Kidney (tissue), 14 donors: Measurements from ENCODE around the gene CRNN. TPM values are rescaled to one million over a fixed set of nuclear protein-coding genes. Genes with fewer than 3 reads are reported as not detected.

Experiments used
- DNase-seq, 5 donors: peaks; one replicate each; pipeline ENCODE4 v3.0.0-alpha.2; 2013 to 2020
- FAIRE-seq: peaks from 2 replicates; lab custom pipeline; 2012; peaks lifted over from hg19 to GRCh38; lab: Jason Lieb, UNC
- H3K27ac ChIP-seq, 2 donors: one replicate each; pipeline ENCODE4 v1.7.0; 2013; ENCODE audit warnings: low read depth in 2 of 2, low read length in 2 of 2, inconsistent platforms in 1 of 2
- H3K27me3 ChIP-seq: one replicate; pipeline ENCODE4 v1.7.1; 2013; ENCODE audit warnings: low read length, inconsistent platforms; ENCODE audit not compliant: control insufficient read depth, insufficient read depth
- H3K36me3 ChIP-seq, 3 donors: one replicate each; pipeline versions ENCODE4 v1.7.0 to v1.7.1; 2013; ENCODE audit warnings: low read length in 3 of 3, control low read depth in 1 of 3, inconsistent platforms in 1 of 3; ENCODE audit not compliant: insufficient read depth in 3 of 3, control insufficient read depth in 2 of 3
- H3K4me1 ChIP-seq, 3 donors: one replicate each; pipeline versions ENCODE4 v1.7.0 to v1.7.1; 2013; ENCODE audit warnings: low read length in 3 of 3, inconsistent platforms in 1 of 3, low read depth in 1 of 3; ENCODE audit not compliant: control insufficient read depth in 2 of 3, insufficient read depth in 2 of 3
- H3K4me3 ChIP-seq, 3 donors: one replicate each; pipeline versions ENCODE4 v1.7.0 to v1.8.1; 2013; ENCODE audit warnings: low read length in 3 of 3, control low read depth in 1 of 3, inconsistent platforms in 1 of 3
- H3K9ac ChIP-seq, 3 donors: one replicate each; pipeline versions ENCODE4 v1.7.0 to v1.7.1; 2013; ENCODE audit warnings: low read length in 3 of 3, control low read depth in 1 of 3, inconsistent platforms in 1 of 3
- H3K9me3 ChIP-seq, 3 donors: one replicate each; pipeline versions ENCODE4 v1.7.0 to v1.7.1; 2013; ENCODE audit warnings: low read length in 3 of 3, control low read depth in 1 of 3, inconsistent platforms in 1 of 3; ENCODE audit not compliant: control insufficient read depth in 2 of 3, insufficient read depth in 1 of 3
- intact Hi-C: fragments of 100-400 bp; cut with DNase I; formaldehyde crosslinking; loops from one replicate; pipeline ENCODE4 v1.11.1; 2022
- polyA plus RNA-seq: library from polyadenylated mRNA; stranded (reverse); fragments of 350-450 nt; fragmentation: Illumina TruSeq; extraction: RNeasy Lipid Tissue Mini Kit (QIAGEN cat#74804); gene quantifications from one replicate; pipeline ENCODE4 v1.2.3, GENCODE V29; 2014; ENCODE audit warnings: low read depth, low replicate concordance; ENCODE audit not compliant: insufficient read depth
- total RNA-seq: library from RNA; stranded (reverse); fragmentation: NEBNext Ultra II Directional; extraction: Animal tissue kit (Norgen Biotek cat#: 25700); gene quantifications from one replicate; pipeline ENCODE4 v1.2.1, GENCODE V29; 2021
- TF ChIP-seq, protein P1 (sequence below): IDR thresholded peaks from 3 replicates; pipeline ENCODE4 v1.5.1; 2012; ENCODE audit warnings: mild to moderate bottlenecking, moderate library complexity, borderline replicate concordance; ENCODE audit not compliant: insufficient read depth; ENCODE audit errors: extremely low read depth
- donor health status: control.
- donor health status: control.
- donor health status: control.
- donor health status: control.
- donor health status: control.
- donor health status: DM: yes; HTN: yes; CAD: no.
- donor health status: Normal renal cell carcinoma (clear cell type).

The CRNN gene
- total and polyA plus RNA-seq, 2 donors from 2014 or later, result not detected

GRCh38 chr1:152394151-152394550 lies 19.9 kb downstream of the CRNN start:
- intact Hi-C loops, result no loop called here
- FAIRE-seq, result no peak

GRCh38 chr1:152392909-152393308 lies 21.2 kb downstream of the CRNN start:
- DNase-seq (no peak), FAIRE-seq (no peak)
- intact Hi-C loops, result no loop called here
- no peak overlapping the region for H3K4me3 ChIP-seq
- H3K4me1 ChIP-seq, result no peaks in the 10 kb centered on the region
- TF ChIP-seq, protein P1, sequence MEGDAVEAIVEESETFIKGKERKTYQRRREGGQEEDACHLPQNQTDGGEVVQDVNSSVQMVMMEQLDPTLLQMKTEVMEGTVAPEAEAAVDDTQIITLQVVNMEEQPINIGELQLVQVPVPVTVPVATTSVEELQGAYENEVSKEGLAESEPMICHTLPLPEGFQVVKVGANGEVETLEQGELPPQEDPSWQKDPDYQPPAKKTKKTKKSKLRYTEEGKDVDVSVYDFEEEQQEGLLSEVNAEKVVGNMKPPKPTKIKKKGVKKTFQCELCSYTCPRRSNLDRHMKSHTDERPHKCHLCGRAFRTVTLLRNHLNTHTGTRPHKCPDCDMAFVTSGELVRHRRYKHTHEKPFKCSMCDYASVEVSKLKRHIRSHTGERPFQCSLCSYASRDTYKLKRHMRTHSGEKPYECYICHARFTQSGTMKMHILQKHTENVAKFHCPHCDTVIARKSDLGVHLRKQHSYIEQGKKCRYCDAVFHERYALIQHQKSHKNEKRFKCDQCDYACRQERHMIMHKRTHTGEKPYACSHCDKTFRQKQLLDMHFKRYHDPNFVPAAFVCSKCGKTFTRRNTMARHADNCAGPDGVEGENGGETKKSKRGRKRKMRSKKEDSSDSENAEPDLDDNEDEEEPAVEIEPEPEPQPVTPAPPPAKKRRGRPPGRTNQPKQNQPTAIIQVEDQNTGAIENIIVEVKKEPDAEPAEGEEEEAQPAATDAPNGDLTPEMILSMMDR, result no peak
- no peak overlapping the region for H3K9ac ChIP-seq
- no peaks in the 10 kb centered on the region for H3K36me3 ChIP-seq
- H3K9me3 ChIP-seq, result no peaks in the 10 kb centered on the region
- H3K27me3 ChIP-seq, result no peaks in the 10 kb centered on the region
- no peak overlapping the region for H3K27ac ChIP-seq

More at GRCh38 chr1:152394151-152394550, 19.9 kb downstream of the CRNN start:
- TF ChIP-seq, protein P1, result no peak
- Histone ChIP-seq H3K36me3 (no peaks in the 10 kb centered on the region), H3K27ac (no peak overlapping the region), H3K4me1 (no peaks in the 10 kb centered on the region), H3K9ac (no peak overlapping the region), H3K27me3 (no peaks in the 10 kb centered on the region), H3K9me3 (no peaks in the 10 kb centered on the region), H3K4me3 (no peak overlapping the region)
- no peak for DNase-seq

DNA sequence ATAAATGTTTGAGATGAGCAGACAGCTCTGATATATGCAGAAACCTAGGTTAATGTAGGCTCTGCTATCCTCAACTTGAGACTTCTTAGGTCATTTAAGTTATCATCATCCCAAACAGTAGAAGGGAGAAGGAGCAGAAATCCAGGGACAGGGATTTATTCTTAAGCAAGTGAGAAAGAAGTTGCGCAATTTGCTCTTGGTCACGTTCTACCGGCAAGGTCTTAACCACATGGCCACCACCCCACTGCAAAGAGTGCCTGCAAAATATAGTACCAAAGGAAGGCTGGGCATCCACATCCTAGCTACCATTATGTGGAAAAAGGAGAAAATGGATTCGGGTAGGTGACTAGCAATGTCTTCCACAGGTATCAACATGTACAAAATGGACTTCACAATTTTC lies 25.2 kb downstream of the CRNN start:
- H3K9ac ChIP-seq, result no peak overlapping the region
- TF ChIP-seq, protein P1, result no peak
- intact Hi-C loops, result no loop called here
- FAIRE-seq (no peak), DNase-seq (no peak)
- no peaks in the 10 kb centered on the region for H3K9me3 ChIP-seq
- no peaks in the 10 kb centered on the region for H3K4me1 ChIP-seq
- H3K4me3 ChIP-seq, result no peak overlapping the region
- H3K36me3 ChIP-seq, result no peaks in the 10 kb centered on the region
- no peaks in the 10 kb centered on the region for H3K27me3 ChIP-seq
- H3K27ac ChIP-seq, result no peak overlapping the region

- no peak for FAIRE-seq
- no peaks in the 10 kb centered on the region for H3K36me3 ChIP-seq
- no peaks in the 10 kb centered on the region for H3K27me3 ChIP-seq
- no peak overlapping the region for H3K27ac ChIP-seq
- no peaks in the 10 kb centered on the region for H3K4me1 ChIP-seq
- intact Hi-C loops, result no loop called here
- no peak overlapping the region for H3K9ac ChIP-seq
- DNase-seq, result no peak
- no peaks in the 10 kb centered on the region for H3K9me3 ChIP-seq
- H3K4me3 ChIP-seq, result no peak overlapping the region
- TF ChIP-seq, protein P1, result no peak
Measured at GRCh38 chr1:152386940-152387339, 27.1 kb downstream of the CRNN start.
